ENCODE data around the gene HTR3A.
"Not testable (repeated sequence)": the region's sequence is repeated elsewhere in the genome, so short reads cannot be mapped to it uniquely, and the experiment has no call there.

Gene HTR3A

GRCh38 chr11:113974741-113975470, at the start of gene HTR3A:
Gene HTR3A, plus strand, starts transcription at chr11:113975108. Its CDS starts 218 bp downstream, at chr11:113975326.
- no peak for FAIRE-seq

- no peak for FAIRE-seq
Observed at GRCh38 chr11:113926273-113927197, 48.4 kb upstream of the HTR3A start.

DNA sequence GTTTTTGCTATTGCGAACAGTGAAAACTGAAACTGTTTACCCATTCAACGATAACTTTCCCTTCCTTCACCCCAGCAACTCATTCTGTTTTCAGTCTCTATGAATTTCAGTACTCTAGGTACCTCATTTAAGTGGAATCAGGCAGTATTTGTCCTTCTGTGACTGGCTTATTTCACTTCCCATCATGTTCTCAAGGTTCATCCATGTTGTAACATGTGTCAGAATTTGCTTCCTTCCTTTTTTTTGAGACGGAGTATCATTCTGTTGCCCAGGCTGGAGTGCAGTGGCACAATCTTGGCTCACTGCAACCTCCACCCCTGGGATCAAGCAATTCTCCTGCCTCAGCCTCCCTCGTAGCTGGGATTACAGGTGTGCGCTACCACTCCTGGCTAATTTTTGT, 46.6 kb upstream of the HTR3A start:
- FAIRE-seq: no peak

- no peak for FAIRE-seq
Observed at GRCh38 chr11:113932788-113933187, 42.1 kb upstream of the HTR3A start.

GRCh38 chr11:113934193-113934592, 40.7 kb upstream of the HTR3A start:
- not testable (repeated sequence) for FAIRE-seq

- no peak for FAIRE-seq
Observed at GRCh38 chr11:113934761-113935160, 40.1 kb upstream of the HTR3A start.

GRCh38 chr11:113935858-113936257, 39.0 kb upstream of the HTR3A start:
- no peak for FAIRE-seq

- FAIRE-seq: no peak
Observed at GRCh38 chr11:113937918-113938317, 37.0 kb upstream of the HTR3A start.

GRCh38 chr11:113942256-113942655, 32.7 kb upstream of the HTR3A start:
- FAIRE-seq: no peak

GRCh38 chr11:113946162-113946561, 28.7 kb upstream of the HTR3A start:
- FAIRE-seq: not testable (repeated sequence)

DNA sequence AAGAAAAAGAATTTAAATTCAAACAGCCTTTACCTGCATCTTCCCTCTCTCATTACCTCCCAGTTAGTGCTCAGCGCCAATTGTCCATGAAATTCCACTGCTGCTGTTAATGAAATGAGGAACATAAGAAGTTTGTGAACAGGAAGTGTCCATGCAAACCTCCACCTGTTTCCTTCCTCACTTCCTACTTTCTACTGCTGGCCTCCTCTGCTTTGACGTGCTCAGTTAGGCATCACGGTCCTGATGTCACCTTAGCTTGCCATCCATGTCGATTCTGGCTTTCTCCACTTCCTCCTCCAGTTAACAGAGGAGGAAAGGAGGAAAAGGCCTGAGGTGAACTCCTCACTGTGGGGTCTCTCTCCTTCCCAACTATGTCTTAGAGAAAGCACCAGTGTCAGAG, 26.9 kb upstream of the HTR3A start:
- no peak for FAIRE-seq

DNA sequence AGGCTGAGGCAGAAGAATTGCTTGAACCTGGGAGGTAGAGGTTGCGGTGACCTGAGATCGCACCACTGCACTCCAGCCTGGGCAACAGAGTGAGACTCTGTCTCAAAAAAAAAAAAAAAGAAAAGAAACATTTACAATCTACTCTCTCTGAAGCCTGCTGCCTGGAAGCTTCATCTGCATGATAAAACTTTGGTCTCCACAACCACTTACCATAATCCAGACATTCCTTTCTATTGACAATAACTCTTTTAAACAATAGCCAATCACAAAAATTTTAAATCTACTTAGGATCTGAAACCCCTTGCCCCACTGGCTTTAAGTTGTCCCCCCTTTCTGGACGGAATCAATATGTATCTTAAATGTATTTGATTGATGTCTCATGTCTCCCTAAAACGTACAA, 25.0 kb upstream of the HTR3A start:
- no peak for FAIRE-seq

DNA sequence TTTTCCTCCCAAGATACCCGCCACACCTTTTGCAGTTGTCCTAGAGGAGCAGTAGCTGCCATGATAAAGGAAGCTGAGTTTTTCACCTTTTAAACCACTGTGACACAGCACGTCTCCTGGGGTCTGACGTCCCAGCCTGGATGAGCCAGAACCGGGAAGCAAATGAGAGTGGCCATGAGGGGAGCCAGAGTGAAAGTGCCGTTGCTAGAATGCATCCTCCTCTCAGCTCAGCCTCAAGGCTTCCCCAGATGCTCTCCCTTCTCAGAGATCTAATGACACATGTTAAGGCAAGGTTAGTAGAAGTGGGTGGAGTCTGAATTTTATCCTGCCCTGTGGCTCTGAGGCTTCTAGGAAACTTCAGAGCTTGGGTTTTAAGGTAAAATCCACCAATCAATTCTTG, 23.4 kb upstream of the HTR3A start:
- FAIRE-seq: no peak

DNA sequence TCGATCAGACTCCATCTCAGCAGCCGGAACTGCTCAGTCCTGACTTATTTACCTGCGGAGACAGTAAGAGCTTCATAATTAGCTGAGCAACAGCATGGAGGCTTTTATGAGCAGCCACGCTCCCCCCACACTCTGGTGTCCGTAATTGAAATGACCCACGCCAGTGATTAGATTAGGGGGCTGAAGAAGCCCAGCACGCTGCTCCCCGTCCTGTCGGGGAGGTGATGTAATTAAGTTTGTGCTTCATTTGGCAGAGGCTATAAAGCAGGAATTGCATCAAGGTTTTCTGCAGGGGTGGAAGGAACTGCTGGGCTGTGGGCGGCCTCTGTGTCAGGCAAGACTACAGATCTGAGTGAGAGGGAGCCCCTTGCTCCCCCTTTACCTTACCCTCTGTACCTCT, 22.8 kb upstream of the HTR3A start:
- no peak for FAIRE-seq

GRCh38 chr11:113952588-113952987, 22.3 kb upstream of the HTR3A start:
- FAIRE-seq: no peak

DNA sequence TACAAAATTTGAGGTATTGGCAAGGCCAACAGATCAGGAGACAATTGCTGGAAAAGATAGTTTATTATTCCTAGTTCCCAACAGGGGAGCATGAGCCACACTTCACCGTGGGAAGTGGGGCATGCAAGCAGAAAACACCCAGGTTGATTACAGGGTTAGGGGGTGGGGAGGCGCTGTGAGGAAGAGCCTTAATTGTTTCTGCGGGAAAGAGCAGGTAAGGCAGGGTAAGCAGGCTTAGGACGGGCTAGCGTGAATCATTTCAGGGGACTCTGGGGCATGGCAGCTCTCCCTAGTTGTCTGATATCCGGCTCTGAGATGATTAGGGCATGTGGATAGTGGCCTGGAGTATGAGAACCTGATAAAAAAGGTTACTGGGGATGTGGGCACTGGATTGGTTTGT, 20.7 kb upstream of the HTR3A start:
- no peak for FAIRE-seq

- no peak for FAIRE-seq
Observed at GRCh38 chr11:113956986-113957385, 17.9 kb upstream of the HTR3A start.

- no peak for FAIRE-seq
Observed at GRCh38 chr11:113960702-113961330, 14.1 kb upstream of the HTR3A start.

DNA sequence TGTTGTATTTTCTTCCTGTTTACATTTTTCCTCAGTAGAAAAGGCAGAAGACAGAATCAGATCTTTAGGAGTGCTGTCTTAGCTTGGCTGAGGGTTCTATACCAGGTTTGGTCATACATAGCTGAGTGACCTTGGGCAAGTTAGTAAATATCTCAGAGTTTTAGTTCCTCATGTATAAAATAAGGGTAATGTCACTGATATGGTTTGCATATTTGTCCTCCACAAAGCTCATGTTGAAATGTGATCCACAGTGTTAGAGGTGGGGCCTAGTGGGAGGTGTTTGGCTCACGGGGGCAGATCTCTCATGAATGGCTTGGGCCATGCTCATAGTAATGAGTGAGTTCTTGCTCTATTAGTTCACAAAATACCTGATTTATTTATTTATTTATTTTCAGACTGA, 7.5 kb upstream of the HTR3A start:
- no peak for FAIRE-seq

DNA sequence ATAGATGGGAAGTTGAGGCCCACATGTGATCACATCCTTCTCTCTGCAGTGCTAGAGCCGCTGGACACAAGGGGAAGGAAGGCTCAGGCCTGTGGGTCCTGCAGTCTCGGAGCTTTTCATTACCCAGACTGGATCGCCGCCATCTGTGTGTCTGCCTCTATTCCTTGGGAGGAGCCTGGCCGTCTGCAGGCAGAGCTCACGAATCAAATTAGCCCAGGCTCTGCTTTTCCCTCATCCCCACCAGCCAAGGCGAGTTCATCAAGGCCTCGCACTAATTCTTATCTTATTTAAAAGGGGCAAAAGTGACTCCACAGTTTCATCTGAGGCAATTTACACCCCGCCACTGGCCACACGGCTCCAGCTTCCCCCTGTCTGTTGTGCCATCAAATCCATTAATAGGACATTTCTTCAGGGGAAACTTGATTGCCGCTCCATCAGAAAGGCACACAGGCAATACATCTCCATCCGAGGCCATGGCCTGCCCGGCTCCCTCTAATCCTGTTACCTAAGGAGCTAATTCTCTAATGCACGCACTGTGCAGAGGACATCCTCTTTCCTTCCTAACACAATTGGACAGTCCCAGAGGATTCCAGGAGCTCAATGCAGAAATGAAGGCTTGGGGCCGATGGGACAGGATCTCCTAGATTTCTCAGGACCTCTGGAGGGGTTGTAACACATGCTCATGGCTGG, 3.3 kb upstream of the HTR3A start:
- FAIRE-seq: no peak

DNA sequence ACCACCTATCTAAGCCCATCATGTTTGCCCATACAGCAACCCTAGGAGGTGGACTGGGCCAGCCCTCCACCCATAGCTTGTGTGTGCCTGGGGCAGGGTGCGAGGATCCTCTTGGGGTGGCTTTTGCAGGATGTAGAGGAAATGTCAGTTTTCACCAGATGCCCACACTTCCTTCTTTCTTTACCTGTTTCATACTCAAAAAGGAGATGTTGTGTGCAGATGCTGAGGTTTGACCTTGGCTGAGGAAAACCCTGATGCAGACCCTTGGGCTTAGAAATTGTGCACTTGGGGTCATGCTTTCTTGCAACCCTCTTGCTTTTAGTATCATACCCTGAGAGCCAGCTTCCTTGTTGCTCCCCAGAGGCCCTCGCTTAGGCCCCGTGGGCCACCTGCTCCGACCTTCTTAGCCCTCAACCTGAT, 2.2 kb downstream of the HTR3A start:
- no peak for FAIRE-seq

- FAIRE-seq: no peak
Observed at GRCh38 chr11:113977701-113978100, 2.8 kb downstream of the HTR3A start.

DNA sequence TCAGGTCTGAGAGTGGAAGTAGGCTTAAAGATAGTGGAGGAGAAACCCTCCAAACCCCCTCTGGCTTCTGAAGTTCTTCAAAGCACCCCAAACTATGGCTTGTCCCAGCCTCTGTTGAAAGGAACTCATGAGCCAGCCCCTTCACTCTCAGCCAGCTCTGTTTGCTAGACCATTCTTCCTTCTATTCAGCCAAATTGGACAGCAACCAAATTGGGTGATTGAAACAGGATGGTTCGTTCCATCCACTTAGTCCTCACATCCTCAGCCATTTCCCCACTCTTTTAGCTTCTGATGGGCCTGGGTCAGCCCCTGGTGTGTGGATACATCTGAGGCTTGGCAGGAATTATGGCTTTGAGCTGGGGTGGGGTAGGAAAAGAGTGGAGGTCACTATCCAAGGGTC, 4.5 kb downstream of the HTR3A start:
- no peak for FAIRE-seq
